Keratinocyte (primary cell): ENCODE data around the gene LEKR1. TPM values are rescaled to one million over a fixed set of nuclear protein-coding genes. Genes with fewer than 3 reads are reported as not detected.

Source experiments
- DNase-seq: peaks from one replicate; pipeline ENCODE4 v3.0.0-alpha.2; 2011; ENCODE audit warnings: low read depth, missing footprints, low spot score
- FAIRE-seq: peaks from 2 replicates; lab custom pipeline; 2011; peaks lifted over from hg19 to GRCh38; lab: Jason Lieb, UNC
- H2AFZ ChIP-seq: 2 replicates; pipeline ENCODE4 v1.6.0; 2012; ENCODE audit warnings: low read length, control low read depth, inconsistent platforms; ENCODE audit not compliant: control insufficient read depth
- H3K27ac ChIP-seq: 2 replicates; pipeline ENCODE4 v1.5.1; 2011; ENCODE audit warnings: low read length; ENCODE audit not compliant: control insufficient read depth, insufficient read depth
- H3K27me3 ChIP-seq: 3 replicates; pipeline ENCODE4 v1.6.0; 2011; ENCODE audit warnings: low read length; ENCODE audit not compliant: control insufficient read depth, insufficient read depth; ENCODE audit errors: extremely low read depth
- H3K36me3 ChIP-seq, 2 experiments: 2 replicates in 1 of 2; 3 replicates in 1 of 2; pipeline ENCODE4 v1.5.1; 2011; ENCODE audit warnings: low read length in 2 of 2, mild to moderate bottlenecking in 1 of 2; ENCODE audit not compliant: control insufficient read depth in 2 of 2, insufficient read depth in 2 of 2; ENCODE audit errors: extremely low read depth in 1 of 2
- H3K4me1 ChIP-seq: 3 replicates; pipeline ENCODE4 v1.5.1; 2011; ENCODE audit warnings: low read length; ENCODE audit not compliant: control insufficient read depth, insufficient read depth; ENCODE audit errors: extremely low read depth
- H3K4me2 ChIP-seq: 3 replicates; pipeline ENCODE4 v1.6.0; 2011; ENCODE audit warnings: low read depth, low read length; ENCODE audit not compliant: control insufficient read depth, insufficient read depth; ENCODE audit errors: extremely low read depth
- H3K4me3 ChIP-seq, 3 experiments: fragments of 200-600 bp in 1 of 3; sonication (generic) in 1 of 3; 2 replicates in 2 of 3; 3 replicates in 1 of 3; pipeline ENCODE4 v1.5.1; 2011 to 2016; ENCODE audit warnings: low read length in 3 of 3, mild to moderate bottlenecking in 3 of 3, control low read depth in 2 of 3, inconsistent platforms in 1 of 3, low read depth in 1 of 3, mixed read lengths in 1 of 3, mixed run types in 1 of 3, moderate library complexity in 1 of 3; ENCODE audit not compliant: control insufficient read depth in 2 of 3, insufficient read depth in 2 of 3; ENCODE audit errors: extremely low read depth in 1 of 3
- H3K79me2 ChIP-seq: 2 replicates; pipeline ENCODE4 v1.6.0; 2012; ENCODE audit warnings: low read length; ENCODE audit not compliant: control insufficient read depth, insufficient read depth
- H3K9ac ChIP-seq: 3 replicates; pipeline ENCODE4 v1.6.0; 2011; ENCODE audit warnings: low read length; ENCODE audit not compliant: control insufficient read depth, insufficient read depth; ENCODE audit errors: extremely low read depth
- H3K9me1 ChIP-seq: 3 replicates; pipeline ENCODE4 v1.6.0; 2011; ENCODE audit warnings: low read length; ENCODE audit not compliant: control insufficient read depth, insufficient read depth; ENCODE audit errors: extremely low read depth
- H3K9me3 ChIP-seq: 2 replicates; pipeline ENCODE4 v1.5.1; 2012; ENCODE audit warnings: low read depth, low read length; ENCODE audit not compliant: control insufficient read depth
- H4K20me1 ChIP-seq: 3 replicates; pipeline ENCODE4 v1.6.0; 2011; ENCODE audit warnings: low read length; ENCODE audit not compliant: control insufficient read depth, insufficient read depth; ENCODE audit errors: extremely low read depth
- EZH2 ChIP-seq: IDR thresholded peaks from one replicate; pipeline ENCODE4 v1.6.1; 2012; ENCODE audit warnings: inconsistent platforms, mild to moderate bottlenecking, low read length, moderate library complexity
- dilution Hi-C: fragments of 300-500 bp; cut with MboI; formaldehyde crosslinking; loops from one replicate; pipeline ENCODE4 v1.7.0; 2020; ENCODE audit warnings: low sequenced_read_pairs; ENCODE audit not compliant: extremely low pct_ligation_motif_present
- polyA plus RNA-seq, 5 experiments: library from polyadenylated mRNA; depleted of rRNA in 3 of 5; stranded (reverse) in 3 of 5; stranded (forward) in 1 of 5; unstranded in 1 of 5; fragments of >200 nt; gene quantifications; 1 replicate in 1 of 5; 2 replicates in 3 of 5; 3 replicates in 1 of 5; pipeline versions ENCODE4 v1.2.1 to v1.2.3, GENCODE V29; 2011 to 2012; ENCODE audit warnings: missing spikeins in 2 of 5, low read depth in 1 of 5, low replicate concordance in 1 of 5
- TF ChIP-seq, protein P1 (sequence below), 3 experiments: IDR thresholded peaks in 1 of 3; conservative IDR thresholded peaks in 1 of 3; optimal IDR thresholded peaks in 1 of 3; 2 replicates in 2 of 3; 3 replicates in 1 of 3; pipeline versions ENCODE3 to v1.5.1; 2011; ENCODE audit warnings: low read length in 3 of 3, mild to moderate bottlenecking in 3 of 3, moderate library complexity in 2 of 3, control low read depth in 1 of 3, inconsistent platforms in 1 of 3; ENCODE audit not compliant: insufficient read depth in 2 of 3; ENCODE audit errors: extremely low read depth in 1 of 3

The LEKR1 gene
- polyA plus RNA-seq, 1 donor (not counting 4 experiments of a cell fraction or from before 2014, with no cell fraction given): 0.63 TPM

DNA sequence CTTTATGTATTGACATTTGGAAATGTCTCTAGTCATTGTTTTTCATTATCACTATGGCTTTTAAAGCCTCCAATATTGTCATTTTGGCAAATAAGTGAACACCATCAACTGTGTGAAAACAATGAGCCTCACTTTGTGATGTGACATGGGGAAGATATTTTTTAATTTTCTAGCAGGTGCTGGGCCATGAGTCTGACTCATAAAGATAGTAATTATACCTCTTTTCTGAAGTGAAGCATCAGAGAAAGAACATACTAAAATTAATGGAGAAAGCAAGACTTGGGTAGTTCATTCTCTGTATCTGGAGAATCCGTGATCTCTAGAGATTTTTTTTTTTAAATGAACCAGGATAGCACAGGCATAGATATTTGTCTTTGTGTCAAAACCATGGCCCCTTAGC lies 233.0 kb downstream of the LEKR1 start:
- no peaks in the 10 kb centered on the region for H3K27me3 ChIP-seq
- no peaks in the 10 kb centered on the region for H3K79me2 ChIP-seq
- no peak overlapping the region for H3K4me2 ChIP-seq
- H2AFZ ChIP-seq: no peak overlapping the region
- H4K20me1 ChIP-seq: no peaks in the 10 kb centered on the region
- H3K27ac ChIP-seq: no peak overlapping the region
- H3K9me1 ChIP-seq: no peaks in the 10 kb centered on the region
- H3K9me3 ChIP-seq: no peaks in the 10 kb centered on the region
- TF ChIP-seq, protein P1, sequence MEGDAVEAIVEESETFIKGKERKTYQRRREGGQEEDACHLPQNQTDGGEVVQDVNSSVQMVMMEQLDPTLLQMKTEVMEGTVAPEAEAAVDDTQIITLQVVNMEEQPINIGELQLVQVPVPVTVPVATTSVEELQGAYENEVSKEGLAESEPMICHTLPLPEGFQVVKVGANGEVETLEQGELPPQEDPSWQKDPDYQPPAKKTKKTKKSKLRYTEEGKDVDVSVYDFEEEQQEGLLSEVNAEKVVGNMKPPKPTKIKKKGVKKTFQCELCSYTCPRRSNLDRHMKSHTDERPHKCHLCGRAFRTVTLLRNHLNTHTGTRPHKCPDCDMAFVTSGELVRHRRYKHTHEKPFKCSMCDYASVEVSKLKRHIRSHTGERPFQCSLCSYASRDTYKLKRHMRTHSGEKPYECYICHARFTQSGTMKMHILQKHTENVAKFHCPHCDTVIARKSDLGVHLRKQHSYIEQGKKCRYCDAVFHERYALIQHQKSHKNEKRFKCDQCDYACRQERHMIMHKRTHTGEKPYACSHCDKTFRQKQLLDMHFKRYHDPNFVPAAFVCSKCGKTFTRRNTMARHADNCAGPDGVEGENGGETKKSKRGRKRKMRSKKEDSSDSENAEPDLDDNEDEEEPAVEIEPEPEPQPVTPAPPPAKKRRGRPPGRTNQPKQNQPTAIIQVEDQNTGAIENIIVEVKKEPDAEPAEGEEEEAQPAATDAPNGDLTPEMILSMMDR (optimal IDR thresholded peaks at IDR 0.05 in 1 of 3, IDR thresholded peaks at IDR 0.05 in 1 of 3, conservative IDR thresholded peaks at IDR 0.05 in 1 of 3; ENCODE audit: extremely low read depth in 1 of 3, insufficient read depth in 2 of 3, low read length in 3 of 3): no peak
- TF ChIP-seq EZH2: no peak
- DNase-seq (no peak), FAIRE-seq (no peak)
- dilution Hi-C loops: no loop called here
- no peak overlapping the region for H3K4me3 ChIP-seq
- H3K4me1 ChIP-seq: no peaks in the 10 kb centered on the region
- no peak overlapping the region for H3K9ac ChIP-seq
- H3K36me3 ChIP-seq: no peaks in the 10 kb centered on the region

DNA sequence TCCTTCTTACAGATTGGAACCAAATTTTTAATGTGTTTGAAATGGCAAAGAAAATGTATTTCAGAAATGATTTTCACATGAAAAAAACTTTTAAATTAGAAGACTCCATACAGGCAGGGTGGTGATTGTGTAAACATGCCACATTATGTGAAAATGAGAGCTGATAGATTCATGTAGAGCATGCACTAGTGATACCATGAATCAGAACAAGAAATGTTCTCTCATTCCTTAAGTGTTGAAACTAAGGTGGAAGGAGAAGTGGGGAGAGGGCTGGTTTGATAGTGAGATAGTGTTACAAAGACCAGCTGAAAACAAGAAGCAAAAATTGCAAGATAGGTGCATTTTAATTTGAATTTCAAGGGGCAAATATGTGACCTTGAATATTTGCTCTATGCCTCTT lies 233.5 kb downstream of the LEKR1 start:
- Histone ChIP-seq H3K27ac (no peak overlapping the region), H4K20me1 (no peaks in the 10 kb centered on the region), H3K79me2 (no peaks in the 10 kb centered on the region), H3K36me3 (no peaks in the 10 kb centered on the region), H3K4me1 (no peaks in the 10 kb centered on the region), H3K4me3 (no peak overlapping the region), H3K27me3 (no peaks in the 10 kb centered on the region), H2AFZ (no peak overlapping the region), H3K9me1 (no peaks in the 10 kb centered on the region), H3K9me3 (no peaks in the 10 kb centered on the region), H3K9ac (no peak overlapping the region), H3K4me2 (no peak overlapping the region)
- no peak for FAIRE-seq
- no peak for DNase-seq
- dilution Hi-C loops: no loop called here
- no peak for TF ChIP-seq EZH2
- TF ChIP-seq, protein P1 (optimal IDR thresholded peaks at IDR 0.05 in 1 of 3, IDR thresholded peaks at IDR 0.05 in 1 of 3, conservative IDR thresholded peaks at IDR 0.05 in 1 of 3; ENCODE audit: extremely low read depth in 1 of 3, insufficient read depth in 2 of 3, low read length in 3 of 3): no peak
